Transverse colon (tissue), 4 donors: ENCODE measurements around the gene GLIPR1.

Experiments
- CTCF ChIP-seq, 5 experiments: fragments of 200-600 bp in 3 of 5; fragments of 450-650 bp in 2 of 5; sonication (generic) in 3 of 5; IDR thresholded peaks; 1 replicate in 2 of 5; 2 replicates in 3 of 5; pipeline ENCODE4 v1.5.1; 2016 to 2017; ENCODE audit warnings: antibody characterized with exemption in 5 of 5, inconsistent platforms in 3 of 5, mild to moderate bottlenecking in 2 of 5, moderate library complexity in 1 of 5
- POLR2A ChIP-seq: fragments of 450-650 bp; IDR thresholded peaks from one replicate; pipeline ENCODE4 v1.6.1; 2016; ENCODE audit warnings: antibody characterized with exemption, mild to moderate bottlenecking, moderate library complexity
- POLR2AphosphoS5 ChIP-seq, 3 donors: sonication (generic); formaldehyde crosslinking; IDR thresholded peaks; one replicate each; pipeline ENCODE4 v1.6.1; 2016; ENCODE audit warnings: antibody characterized with exemption in 3 of 3

DNA sequence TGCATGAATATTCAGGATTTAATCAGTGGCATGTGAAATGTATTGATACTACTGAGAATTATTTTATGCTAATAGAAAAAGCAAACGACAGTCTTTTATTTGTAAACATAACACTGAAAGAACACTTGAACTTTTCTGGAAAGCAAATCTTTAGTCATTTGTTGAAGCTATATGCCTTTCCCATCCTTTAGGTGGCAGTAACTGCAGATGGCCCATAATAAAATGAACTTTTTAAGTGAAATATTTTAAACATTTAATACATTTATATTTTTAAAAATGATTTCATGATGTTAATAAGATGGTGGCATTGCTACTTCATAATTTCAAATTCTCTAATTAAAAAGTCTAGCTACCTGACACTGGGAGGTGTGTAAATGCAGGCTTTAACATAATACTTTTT is 44.7 kb downstream of the GLIPR1 start:
- TF ChIP-seq POLR2A (no peak), CTCF (IDR thresholded peaks at IDR 0.05) (no peak), POLR2AphosphoS5 (IDR thresholded peaks at IDR 0.05) (no peak)
